Breast epithelium (tissue), 4 donors: ENCODE measurements around the gene ZFP28. TPM values are rescaled to one million over a fixed set of nuclear protein-coding genes. Genes with fewer than 3 reads are reported as not detected.

Source experiments
- DNase-seq, 2 donors: peaks; one replicate each; pipeline ENCODE4 v3.0.0-alpha.2; 2019; ENCODE audit warnings: low spot score in 2 of 2
- H3K27ac ChIP-seq, 2 donors: fragments of 200-600 bp; sonication (generic) in 1 of 2; one replicate each; pipeline ENCODE4 v1.5.1; 2016 to 2019; ENCODE audit warnings: mild to moderate bottlenecking in 1 of 2
- H3K27me3 ChIP-seq, 2 donors: fragments of 200-600 bp; sonication (generic) in 1 of 2; one replicate each; pipeline versions ENCODE4 v1.5.1 to v1.6.0; 2017 to 2019; ENCODE audit warnings: control low read depth in 1 of 2, mild to moderate bottlenecking in 1 of 2
- H3K36me3 ChIP-seq: fragments of 200-600 bp; one replicate; pipeline ENCODE4 v1.5.1; 2019
- H3K4me1 ChIP-seq, 2 donors: fragments of 200-600 bp; sonication (generic); one replicate each; pipeline ENCODE4 v1.5.1; 2016 to 2019; ENCODE audit warnings: control low read depth in 1 of 2
- H3K4me3 ChIP-seq, 3 donors: fragments of 200-600 bp; sonication (generic); 1 replicate in 2 of 3; 2 replicates in 1 of 3; pipeline ENCODE4 v1.5.1; 2016 to 2019; ENCODE audit warnings: mild to moderate bottlenecking in 3 of 3, moderate library complexity in 2 of 3
- H3K9me3 ChIP-seq, 2 donors: fragments of 200-600 bp; sonication (generic) in 1 of 2; one replicate each; pipeline ENCODE4 v1.5.1; 2016 to 2019; ENCODE audit warnings: control low read depth in 1 of 2
- POLR2A ChIP-seq: fragments of 450-650 bp; IDR thresholded peaks from one replicate; pipeline ENCODE4 v1.6.1; 2016; ENCODE audit warnings: antibody characterized with exemption, mild to moderate bottlenecking, moderate library complexity
- POLR2AphosphoS5 ChIP-seq, 3 donors: sonication (generic); formaldehyde crosslinking; IDR thresholded peaks; one replicate each; pipeline ENCODE4 v1.6.1; 2017; ENCODE audit warnings: antibody characterized with exemption in 3 of 3
- intact Hi-C: fragments of 100-400 bp; cut with DNase I; formaldehyde crosslinking; loops from one replicate; pipeline ENCODE4 v1.15.1; 2023; ENCODE audit warnings: low total_unique reads
- total RNA-seq, 3 donors: library from RNA; depleted of rRNA; stranded (reverse); fragments of >200 nt; gene quantifications; one replicate each; pipeline ENCODE4 v1.1.0, GENCODE V29; 2016
- TF ChIP-seq, protein P1 (sequence below), 3 donors: fragments of 450-650 bp; IDR thresholded peaks; one replicate each; pipeline ENCODE4 v1.5.1; 2016 to 2017; ENCODE audit warnings: antibody characterized with exemption in 3 of 3, mild to moderate bottlenecking in 3 of 3, moderate library complexity in 3 of 3

Gene ZFP28
- total RNA-seq, 3 donors from 2014 or later = 12.3 to 13.0 (median 12.5) TPM

- peaks cover 91 to 93% of the 10 kb centered on the region in 2 donors for H3K9me3 ChIP-seq
- no peak for DNase-seq
- no peaks in the 10 kb centered on the region for H3K27me3 ChIP-seq
- peaks cover 26% of the 10 kb centered on the region for H3K36me3 ChIP-seq
- H3K4me1 ChIP-seq = no peaks in the 10 kb centered on the region
- H3K27ac ChIP-seq = no peak overlapping the region
- intact Hi-C loops = no loop called here
- no peak overlapping the region for H3K4me3 ChIP-seq
- TF ChIP-seq POLR2A (no peak), POLR2AphosphoS5 (IDR thresholded peaks at IDR 0.05) (no peak)
- TF ChIP-seq, protein P1, sequence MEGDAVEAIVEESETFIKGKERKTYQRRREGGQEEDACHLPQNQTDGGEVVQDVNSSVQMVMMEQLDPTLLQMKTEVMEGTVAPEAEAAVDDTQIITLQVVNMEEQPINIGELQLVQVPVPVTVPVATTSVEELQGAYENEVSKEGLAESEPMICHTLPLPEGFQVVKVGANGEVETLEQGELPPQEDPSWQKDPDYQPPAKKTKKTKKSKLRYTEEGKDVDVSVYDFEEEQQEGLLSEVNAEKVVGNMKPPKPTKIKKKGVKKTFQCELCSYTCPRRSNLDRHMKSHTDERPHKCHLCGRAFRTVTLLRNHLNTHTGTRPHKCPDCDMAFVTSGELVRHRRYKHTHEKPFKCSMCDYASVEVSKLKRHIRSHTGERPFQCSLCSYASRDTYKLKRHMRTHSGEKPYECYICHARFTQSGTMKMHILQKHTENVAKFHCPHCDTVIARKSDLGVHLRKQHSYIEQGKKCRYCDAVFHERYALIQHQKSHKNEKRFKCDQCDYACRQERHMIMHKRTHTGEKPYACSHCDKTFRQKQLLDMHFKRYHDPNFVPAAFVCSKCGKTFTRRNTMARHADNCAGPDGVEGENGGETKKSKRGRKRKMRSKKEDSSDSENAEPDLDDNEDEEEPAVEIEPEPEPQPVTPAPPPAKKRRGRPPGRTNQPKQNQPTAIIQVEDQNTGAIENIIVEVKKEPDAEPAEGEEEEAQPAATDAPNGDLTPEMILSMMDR (IDR thresholded peaks at IDR 0.05) = no peak
These were observed 33.8 kb downstream of the ZFP28 start for GRCh38 chr19:56572589-56572988.

GRCh38 chr19:56573914-56574313, 35.2 kb downstream of the ZFP28 start:
- Histone ChIP-seq H3K27me3 (no peaks in the 10 kb centered on the region), H3K4me1 (no peaks in the 10 kb centered on the region), H3K9me3 (peaks cover 93 to 99% of the 10 kb centered on the region in 2 donors), H3K27ac (no peak overlapping the region), H3K36me3 (peaks cover 26% of the 10 kb centered on the region), H3K4me3 (no peak overlapping the region)
- no peak for DNase-seq
- no peak for TF ChIP-seq POLR2A
- TF ChIP-seq, protein P1 (IDR thresholded peaks at IDR 0.05) = no peak
- no peak for TF ChIP-seq POLR2AphosphoS5 (IDR thresholded peaks at IDR 0.05)
- intact Hi-C loops = no loop called here

DNA sequence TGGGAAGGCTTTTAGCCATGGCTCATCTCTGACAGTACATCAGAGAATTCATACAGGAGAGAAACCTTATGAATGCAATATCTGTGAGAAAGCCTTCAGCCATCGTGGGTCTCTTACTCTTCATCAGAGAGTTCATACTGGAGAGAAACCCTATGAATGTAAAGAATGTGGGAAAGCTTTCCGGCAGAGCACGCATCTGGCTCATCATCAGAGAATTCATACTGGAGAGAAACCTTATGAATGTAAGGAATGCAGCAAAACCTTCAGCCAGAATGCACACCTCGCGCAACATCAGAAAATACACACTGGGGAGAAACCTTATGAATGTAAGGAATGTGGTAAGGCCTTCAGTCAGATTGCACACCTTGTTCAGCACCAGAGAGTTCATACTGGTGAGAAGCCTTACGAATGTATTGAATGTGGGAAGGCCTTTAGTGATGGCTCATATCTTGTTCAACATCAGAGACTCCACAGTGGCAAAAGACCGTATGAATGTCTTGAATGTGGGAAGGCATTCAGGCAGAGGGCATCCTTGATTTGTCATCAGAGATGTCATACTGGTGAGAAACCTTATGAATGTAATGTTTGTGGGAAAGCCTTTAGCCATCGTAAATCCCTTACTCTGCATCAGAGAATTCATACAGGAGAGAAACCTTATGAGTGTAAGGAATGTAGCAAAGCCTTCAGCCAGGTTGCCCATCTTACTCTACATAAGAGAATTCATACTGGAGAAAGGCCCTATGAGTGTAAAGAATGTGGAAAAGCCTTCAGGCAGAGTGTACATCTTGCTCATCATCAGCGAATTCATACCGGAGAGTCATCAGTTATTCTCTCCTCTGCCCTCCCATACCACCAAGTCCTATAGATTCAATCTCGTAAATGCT, 39.2 kb downstream of the ZFP28 start:
- H3K27me3 ChIP-seq = no peaks in the 10 kb centered on the region
- peaks cover 17% of the 10 kb centered on the region for H3K36me3 ChIP-seq
- no peak overlapping the region for H3K27ac ChIP-seq
- intact Hi-C loops = no loop called here
- H3K9me3 ChIP-seq = peaks cover 89 to 100% of the 10 kb centered on the region in 2 donors
- no peak for DNase-seq
- no peaks in the 10 kb centered on the region for H3K4me1 ChIP-seq
- peak overlapping the region in 1 of 3 donors; percentile 9 for H3K4me3 ChIP-seq
- no peak for TF ChIP-seq POLR2AphosphoS5 (IDR thresholded peaks at IDR 0.05)
- TF ChIP-seq, protein P1 (IDR thresholded peaks at IDR 0.05) = no peak
- no peak for TF ChIP-seq POLR2A

DNA sequence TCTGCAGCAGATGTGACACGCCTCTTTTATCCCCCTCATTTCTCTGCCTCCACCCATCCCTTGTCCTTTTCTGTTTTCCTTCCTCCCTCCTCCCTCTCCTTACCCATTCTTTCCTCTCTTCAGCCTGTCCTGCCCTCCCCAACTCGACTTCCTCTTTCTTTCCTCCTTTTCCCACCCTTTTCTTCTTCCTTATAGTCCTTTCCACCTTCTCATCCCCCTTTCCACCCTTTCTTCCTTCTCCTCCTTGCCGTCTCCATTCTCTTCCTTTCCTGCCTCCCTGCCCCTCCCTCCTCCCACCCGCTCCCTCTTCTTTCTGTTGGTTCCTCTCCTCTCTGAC, 55.7 kb downstream of the ZFP28 start:
- Histone ChIP-seq H3K4me1 (peaks cover 0 to 6% of the 10 kb centered on the region in 2 donors), H3K27me3 (no peaks in the 10 kb centered on the region), H3K36me3 (no peaks in the 10 kb centered on the region), H3K27ac (peak overlapping the region in 1 of 2 donors; percentile 48), H3K4me3 (peak overlapping the region; percentile 87 to 98 (median 93)), H3K9me3 (peaks cover 0 to 18% of the 10 kb centered on the region in 2 donors)
- TF ChIP-seq POLR2A (no peak), POLR2AphosphoS5 (IDR thresholded peaks at IDR 0.05) (no peak)
- TF ChIP-seq, protein P1 (IDR thresholded peaks at IDR 0.05) = no peak
- intact Hi-C loops = no loop called here
- DNase-seq = no peak
